Measurements from ENCODE around the gene TTC21A. TPM values are rescaled to one million over a fixed set of nuclear protein-coding genes. Genes with fewer than 3 reads are reported as not detected.

The TTC21A gene
- total and polyA plus RNA-seq, 4 donors: 6.1 to 30.4 (median 11.7) TPM

GRCh38 chr3:39186692-39187151 is 79.2 kb downstream of the TTC21A start:
- DNase-seq: no peak
- H3K4me1 ChIP-seq (ENCODE audit: control insufficient read depth in 5 of 5, insufficient read depth in 5 of 5, low read length in 5 of 5): peaks cover 0 to 14% (median 0%) of the 10 kb centered on the region in 5 donors
- no peaks in the 10 kb centered on the region for H3K27me3 ChIP-seq (ENCODE audit: control insufficient read depth in 3 of 3, insufficient read depth in 3 of 3, low read length in 2 of 3)
- no peaks in the 10 kb centered on the region for H3K36me3 ChIP-seq (ENCODE audit: control insufficient read depth in 4 of 4, insufficient read depth in 4 of 4, low read length in 4 of 4)
- ATAC-seq (ENCODE audit: insufficient read depth, low FRiP score): no peak
- 90% methylated on average over 11 of the region's 11 CpGs for WGBS, 2 donors
- no peak overlapping the region for H3K4me3 ChIP-seq
- H3K27ac ChIP-seq (ENCODE audit: low read depth in 1 of 2, low read length in 1 of 2): no peak overlapping the region
- no peak overlapping the region for H3K9ac ChIP-seq (ENCODE audit: insufficient read depth in 1 of 2, low read length in 2 of 2)
- H3K9me3 ChIP-seq (ENCODE audit: control insufficient read depth in 4 of 4, insufficient read depth in 3 of 4, low read length in 3 of 4): no peaks in the 10 kb centered on the region
- TF ChIP-seq CTCF (IDR thresholded peaks at IDR 0.05; ENCODE audit: control extremely low read depth, extremely low read depth): no peak

- ATAC-seq (ENCODE audit: insufficient read depth, low FRiP score) (no peak), DNase-seq (no peak)
- Histone ChIP-seq H3K9me3 (ENCODE audit: control insufficient read depth in 4 of 4, insufficient read depth in 3 of 4, low read length in 3 of 4) (no peaks in the 10 kb centered on the region), H3K36me3 (ENCODE audit: control insufficient read depth in 4 of 4, insufficient read depth in 4 of 4, low read length in 4 of 4) (no peaks in the 10 kb centered on the region), H3K4me1 (ENCODE audit: control insufficient read depth in 5 of 5, insufficient read depth in 5 of 5, low read length in 5 of 5) (peaks cover 0 to 14% (median 0%) of the 10 kb centered on the region in 5 donors), H3K27me3 (ENCODE audit: control insufficient read depth in 3 of 3, insufficient read depth in 3 of 3, low read length in 2 of 3) (no peaks in the 10 kb centered on the region), H3K9ac (ENCODE audit: insufficient read depth in 1 of 2, low read length in 2 of 2) (no peak overlapping the region), H3K27ac (ENCODE audit: low read depth in 1 of 2, low read length in 1 of 2) (no peak overlapping the region), H3K4me3 (no peak overlapping the region)
- TF ChIP-seq CTCF (IDR thresholded peaks at IDR 0.05; ENCODE audit: control extremely low read depth, extremely low read depth): no peak
- 89 to 90% methylated on average over 23 of the region's 23 CpGs for WGBS, 2 donors
These were observed 80.1 kb downstream of the TTC21A start for GRCh38 chr3:39187372-39188155.

Small RNA genes lying within 50 kb of the gene (small RNA-seq; reads per million reads assigned to genes)
- not detected for gene RF00017 (ENCODE audit: low replicate concordance)

Other genes starting within 250 kb of the TTC21A start
- under 1 TPM; 0.12 to 0.60 TPM for gene SCN11A, start 55.7 kb upstream of the TTC21A start, total RNA-seq
- under 1 TPM; 0.04 to 0.06 TPM for gene SCN11A, start 55.7 kb upstream of the TTC21A start, polyA plus RNA-seq
- gene WDR48, start 55.7 kb upstream of the TTC21A start, total RNA-seq: 10 to 100 TPM; 24.1 to 58.8 TPM
- gene WDR48, start 55.7 kb upstream of the TTC21A start, polyA plus RNA-seq: 10 to 100 TPM in 1 of 2 donors, 1 to 10 TPM in 1; 8.8 to 13.5 TPM
- gene GORASP1, start 53 bp upstream of the TTC21A start, total RNA-seq: 10 to 100 TPM; 54.8 to 71.1 TPM
- 10 to 100 TPM; 28.7 to 42.3 TPM for gene GORASP1, start 53 bp upstream of the TTC21A start, polyA plus RNA-seq
- gene CSRNP1, start 45.9 kb downstream of the TTC21A start, total RNA-seq: 10 to 100 TPM; 32.8 to 37.9 TPM
- gene CSRNP1, start 45.9 kb downstream of the TTC21A start, polyA plus RNA-seq: 10 to 100 TPM; 25.2 to 97.8 TPM
- gene XIRP1, start 84.9 kb downstream of the TTC21A start, total RNA-seq: under 1 TPM; 0.37 to 0.67 TPM
- gene XIRP1, start 84.9 kb downstream of the TTC21A start, polyA plus RNA-seq: under 1 TPM; 0.08 to 0.81 TPM
- gene CX3CR1, start 172.4 kb downstream of the TTC21A start, total RNA-seq: 1 to 10 TPM; 4.7 to 5.0 TPM
- 1 to 10 TPM in 1 of 2 donors, under 1 TPM in 1; 0.20 to 2.6 TPM for gene CX3CR1, start 172.4 kb downstream of the TTC21A start, polyA plus RNA-seq
- not detected for gene CCR8, start 222.0 kb downstream of the TTC21A start, total RNA-seq
- under 1 TPM in 1 of 2 donors, not detected in 1; 0.06 TPM for gene CCR8, start 222.0 kb downstream of the TTC21A start, polyA plus RNA-seq

Data from lung (tissue), 13 donors.